K562 (cell line): ENCODE measurements around the gene CBY3. TPM values are rescaled to one million over a fixed set of nuclear protein-coding genes. Genes with fewer than 3 reads are reported as not detected.

Experiments used
- ATAC-seq: fragments of 200-7000 bp; cut with Tn5 transposase; 3 replicates; pipeline ENCODE4 v1.9.1; 2020; ENCODE audit warnings: moderate library complexity
- BruUV-seq: library from RNA; stranded (reverse); fragments of 400-500 nt; replicated peaks from 2 replicates; lab custom pipeline; 2021; lab: Mats Ljungman, UMichigan
- CTCF ChIA-PET: fragments of 300-600 bp; formaldehyde crosslinking; extraction: SDS; loops from one replicate; lab custom pipeline; 2021; ENCODE audit warnings: low intra/inter-chr PET ratio; lab: Yijun Ruan, JAX
- POLR2A ChIA-PET: fragments of 300-600, 350-650 bp; sonication (Branson Sonifier 250); formaldehyde crosslinking; extraction: SDS; loops from one replicate; lab custom pipeline; 2021; ENCODE audit warnings: antibody characterized with exemption, inconsistent platforms; lab: Yijun Ruan, JAX
- DNase-seq, 4 experiments: peaks; one replicate each; pipeline versions ENCODE4 v3.0.0 to v3.0.0-alpha.2; 2011 to 2018; ENCODE audit warnings: low spot score in 3 of 4, mixed read lengths in 3 of 4; ENCODE audit errors: extremely low read depth in 1 of 4
- FAIRE-seq: peaks from 2 replicates; lab custom pipeline; 2011; peaks lifted over from hg19 to GRCh38; lab: Jason Lieb, UNC
- H2AFZ ChIP-seq: 2 replicates; pipeline ENCODE4 v1.6.0; 2011; ENCODE audit warnings: low read depth, low read length, control low read depth, inconsistent platforms
- H3K27ac ChIP-seq: fragments of 200-600 bp; 3 replicates; pipeline ENCODE4 v1.8.0; 2011; ENCODE audit warnings: low read depth, mild to moderate bottlenecking, control low read depth, inconsistent platforms, low read length, moderate library complexity, mixed read lengths; ENCODE audit errors: extremely low read depth
- H3K27me3 ChIP-seq, 2 experiments: fragments of 300-600 bp in 1 of 2; 2 replicates in 1 of 2; 3 replicates in 1 of 2; pipeline versions ENCODE4 v1.6.0 to v1.8.0; 2011; ENCODE audit warnings: inconsistent platforms in 2 of 2, low read length in 2 of 2, mild to moderate bottlenecking in 1 of 2, mixed read lengths in 1 of 2, moderate library complexity in 1 of 2; ENCODE audit not compliant: control insufficient read depth in 2 of 2, insufficient read depth in 2 of 2
- H3K36me3 ChIP-seq: fragments of 300-600 bp; 3 replicates; pipeline ENCODE4 v1.8.0; 2011; ENCODE audit warnings: mild to moderate bottlenecking, low read length, inconsistent platforms; ENCODE audit not compliant: control insufficient read depth, insufficient read depth
- H3K4me1 ChIP-seq, 2 experiments: fragments of 200-600 bp in 1 of 2; replicated peaks in 1 of 2; 2 replicates in 1 of 2; 3 replicates in 1 of 2; pipeline versions ENCODE4 v1.5.1 to v1.8.0; 2011; ENCODE audit warnings: inconsistent platforms in 2 of 2, low read length in 2 of 2, mild to moderate bottlenecking in 1 of 2, mixed read lengths in 1 of 2, moderate library complexity in 1 of 2; ENCODE audit not compliant: control insufficient read depth in 2 of 2, insufficient read depth in 2 of 2
- H3K4me2 ChIP-seq: 2 replicates; pipeline ENCODE4 v1.6.1; 2011; ENCODE audit warnings: low read length, control low read depth, inconsistent platforms, mixed read lengths; ENCODE audit not compliant: insufficient read depth
- H3K4me3 ChIP-seq: fragments of 200-600 bp; sonication (generic), shearing (Covaris generic); 2 replicates; pipeline ENCODE4 v1.5.1; 2016; ENCODE audit warnings: control low read depth, inconsistent platforms
- H3K79me2 ChIP-seq: fragments of 200-600 bp; 3 replicates; pipeline ENCODE4 v1.8.0; 2011; ENCODE audit warnings: low read length, inconsistent platforms; ENCODE audit not compliant: control insufficient read depth, insufficient read depth
- H3K9ac ChIP-seq, 2 experiments: 2 replicates each; pipeline versions ENCODE4 v1.6.0 to v1.6.1; 2011; ENCODE audit warnings: low read depth in 2 of 2, low read length in 2 of 2, control low read depth in 1 of 2, inconsistent platforms in 1 of 2, mild to moderate bottlenecking in 1 of 2, mixed read lengths in 1 of 2; ENCODE audit not compliant: insufficient read depth in 1 of 2
- H3K9me1 ChIP-seq: one replicate; pipeline ENCODE4 v1.6.0; 2011; ENCODE audit warnings: inconsistent platforms, mild to moderate bottlenecking, low read length, moderate library complexity; ENCODE audit not compliant: control insufficient read depth, insufficient read depth
- H3K9me3 ChIP-seq: replicated peaks from 2 replicates; pipeline ENCODE4 v1.5.1; 2011; ENCODE audit warnings: low read depth, low read length, inconsistent platforms; ENCODE audit not compliant: control insufficient read depth, insufficient read depth
- H4K20me1 ChIP-seq: replicated peaks from 2 replicates; pipeline ENCODE4 v1.6.1; 2011; ENCODE audit warnings: low read length, inconsistent platforms, mixed read lengths; ENCODE audit not compliant: control insufficient read depth, insufficient read depth
- BRCA1 ChIP-seq, 2 experiments: fragments of 450-650 bp in 1 of 2; sonication (generic) in 1 of 2; formaldehyde crosslinking in 1 of 2; IDR thresholded peaks; 2 replicates each; pipeline versions ENCODE4 v1.5.0 to v1.6.1; 2017 to 2020; ENCODE audit warnings: mild to moderate bottlenecking in 1 of 2, missing genetic modification reagents in 1 of 2
- CBX8 ChIP-seq: fragments of 200-600 bp; sonication (generic); IDR thresholded peaks from 2 replicates; pipeline ENCODE4 v1.6.1; 2012; ENCODE audit warnings: borderline replicate concordance, mixed run types, low read depth, mild to moderate bottlenecking, moderate library complexity, mixed read lengths, low read length, control low read depth, inconsistent platforms; ENCODE audit not compliant: poor library complexity, severe bottlenecking; ENCODE audit errors: extremely low read depth
- E2F1 ChIP-seq: sonication (generic); formaldehyde crosslinking; IDR thresholded peaks from 2 replicates; pipeline ENCODE4 v1.8.1; 2023; ENCODE audit warnings: mild to moderate bottlenecking, missing genetic modification reagents, moderate library complexity
- GTF2A2 ChIP-seq: IDR thresholded peaks from 2 replicates; pipeline ENCODE4 v1.6.1; 2016; ENCODE audit warnings: mild to moderate bottlenecking, missing genetic modification characterization, missing compliant biosample characterization
- NR0B1 ChIP-seq: fragments of 450-650 bp; IDR thresholded peaks from one replicate; pipeline ENCODE4 v1.6.1; 2018; ENCODE audit warnings: mild to moderate bottlenecking, moderate library complexity; ENCODE audit not compliant: partially characterized antibody
- NR3C1 ChIP-seq: sonication (generic); formaldehyde crosslinking; IDR thresholded peaks from 2 replicates; pipeline ENCODE4 v1.8.1; 2022; ENCODE audit warnings: missing genetic modification reagents
- RCOR1 ChIP-seq, 2 experiments: IDR thresholded peaks; 2 replicates each; pipeline ENCODE4 v1.6.1; 2012; ENCODE audit warnings: low read depth in 2 of 2, low read length in 2 of 2, borderline replicate concordance in 1 of 2, improper control_type of control experiment in 1 of 2
- SPI1 ChIP-seq: IDR thresholded peaks from 2 replicates; pipeline ENCODE4 v1.6.1; 2011; ENCODE audit warnings: low read depth, low read length, control low read depth, borderline replicate concordance
- TAF7 ChIP-seq: fragments of 450-650 bp; IDR thresholded peaks from 2 replicates; pipeline ENCODE4 v1.6.1; 2016; ENCODE audit warnings: missing genetic modification characterization, missing compliant biosample characterization
- ZNF121 ChIP-seq: sonication (generic); formaldehyde crosslinking; conservative IDR thresholded peaks from 2 replicates; pipeline ENCODE4 v1.8.0; 2022; ENCODE audit warnings: missing genetic modification reagents
- WGBS: fragments of 100-300 bp; shearing (Covaris generic); methylation state at CpG from one replicate; pipeline ENCODE4 v1.1.6; 2016; ENCODE audit warnings: low coverage, mixed read lengths; ENCODE audit not compliant: insufficient coverage; ENCODE audit errors: missing lambda C conversion rate; 5-methylcytosine and 5-hydroxymethylcytosine counted together
- in situ Hi-C: fragments of 300-500 bp; cut with MboI; formaldehyde crosslinking; loops from 4 replicates; pipeline ENCODE4 v1.15.0; 2018; ENCODE audit warnings: inconsistent platforms, mixed read lengths
- intact Hi-C: fragments of 100-400 bp; cut with micrococcal nuclease; formaldehyde crosslinking; loops from 2 replicates; pipeline ENCODE4 v1.14.2; 2022
- polyA plus RNA-seq, 8 experiments: library from polyadenylated mRNA; depleted of rRNA in 4 of 8; stranded (reverse) in 5 of 8; unstranded in 3 of 8; fragments of >200 nt; fragmentation: Nextera tagmentation in 2 of 8; fragmentation: Illumina TruSeq in 1 of 8; extraction: Ambion mirVana in 2 of 8; extraction: Trizol in 1 of 8; gene quantifications; 2 replicates each; pipeline versions ENCODE4 v1.2.1 to v1.2.3, GENCODE V29; 2011 to 2014; ENCODE audit warnings: inconsistent platforms in 1 of 8, missing spikeins in 1 of 8
- total RNA-seq, 7 experiments: library from RNA; depleted of rRNA in 6 of 7; stranded (reverse); fragments of >200 nt in 6 of 7; fragmentation: Illumina TruSeq in 2 of 7; extraction: Trizol in 2 of 7; gene quantifications; 2 replicates each; pipeline versions ENCODE4 v1.2.1 to v1.2.3, GENCODE V29; 2011 to 2021; ENCODE audit warnings: low replicate concordance in 1 of 7

The CBY3 gene
- total and polyA plus RNA-seq, 9 of the 15 experiments (the other 6 are each of a cell fraction or from before 2014, with no cell fraction given) = not detected

GRCh38 chr5:179697108-179697507 lies 16.3 kb upstream of the CBY3 start:
- in situ Hi-C loops (no loop called here), intact Hi-C loops (no loop called here)
- H3K27ac ChIP-seq = peak overlapping the region; percentile 98
- no peaks in the 10 kb centered on the region for H3K9me1 ChIP-seq
- no peak overlapping the region for H2AFZ ChIP-seq
- peaks cover 5% of the 10 kb centered on the region; the same call in 1 of the 2 replicates for H4K20me1 ChIP-seq
- H3K9me3 ChIP-seq = no peaks in the 10 kb centered on the region
- no peak for ATAC-seq
- ChIA-PET POLR2A (interaction anchor here (0.6 to 2.0 kb wide), 6 partner anchors 15 to 202 kb away, joined by 3 to 5 read pairs (median 4); partner anchors contain the start of gene HNRNPH1), CTCF (no interaction called here)
- peak overlapping the region; percentile 88; the same call in 1 of the 2 replicates for H3K4me2 ChIP-seq
- BruUV-seq = no TSS peak
- H3K4me3 ChIP-seq = peak overlapping the region; percentile 86; the same call in 1 of the 2 replicates
- DNase-seq = no peak
- no peaks in the 10 kb centered on the region for H3K27me3 ChIP-seq
- H3K4me1 ChIP-seq = peaks cover 16 to 36% of the 10 kb centered on the region in 2 experiments
- no peak for TF ChIP-seq BRCA1 (IDR thresholded peaks at IDR 0.05)
- no peak for TF ChIP-seq BRCA1 (CRISPR knock-in tag; IDR thresholded peaks at IDR 0.05)
- TF ChIP-seq ZNF121 (CRISPR knock-in tag) = peak; percentile 62
- H3K36me3 ChIP-seq = peaks cover 12% of the 10 kb centered on the region; the same call in 2 of the 3 replicates
- peak overlapping the region; percentile 69 to 94; a peak in 3 of 4 replicates for H3K9ac ChIP-seq
- H3K79me2 ChIP-seq = peaks cover 48% of the 10 kb centered on the region
- WGBS = 75% methylated on average over 2 of the region's 2 CpGs
- no peak for FAIRE-seq

- ATAC-seq (no peak), FAIRE-seq (no peak), DNase-seq (no peak)
- no peak overlapping the region for H2AFZ ChIP-seq
- BruUV-seq = no TSS peak
- CTCF ChIA-PET = no interaction called here
- no peaks in the 10 kb centered on the region for H3K9me1 ChIP-seq
- WGBS = 73% methylated on average over 3 of the region's 3 CpGs
- POLR2A ChIA-PET = interaction anchor here (0.6 to 2.0 kb wide), 5 partner anchors 15 to 203 kb away, joined by 3 to 5 read pairs (median 4); partner anchors contain the start of gene HNRNPH1
- H3K36me3 ChIP-seq = peaks cover 7% of the 10 kb centered on the region; the same call in 2 of the 3 replicates
- H3K9ac ChIP-seq = no peak overlapping the region
- in situ Hi-C loops (no loop called here), intact Hi-C loops (no loop called here)
- H3K4me1 ChIP-seq = peaks cover 16 to 33% of the 10 kb centered on the region in 2 experiments
- H3K27ac ChIP-seq = peak overlapping the region; percentile 22; the same call in 1 of the 3 replicates
- no peak overlapping the region for H3K4me2 ChIP-seq
- H3K9me3 ChIP-seq = no peaks in the 10 kb centered on the region
- H3K4me3 ChIP-seq = no peak overlapping the region
- no peaks in the 10 kb centered on the region for H3K27me3 ChIP-seq
- H4K20me1 ChIP-seq = peaks cover 5% of the 10 kb centered on the region; the same call in 1 of the 2 replicates
- peaks cover 43% of the 10 kb centered on the region for H3K79me2 ChIP-seq
- 0 out of 2 replicates have a peak, but pooled peaks have one; percentile 47 for TF ChIP-seq SPI1
- no peak for TF ChIP-seq GTF2A2 (tag)
- TF ChIP-seq NR0B1 = no peak
- TF ChIP-seq RCOR1 (IDR thresholded peaks at IDR 0.05; ENCODE audit: borderline replicate concordance in 1 of 2, low read depth in 2 of 2, low read length in 2 of 2) = no peak
- TF ChIP-seq E2F1 = no peak
- TF ChIP-seq TAF7 (tag) = no peak
- TF ChIP-seq NR3C1 (CRISPR knock-in tag) = no peak
- TF ChIP-seq CBX8 = no peak
Measured at GRCh38 chr5:179696603-179697002, 15.8 kb upstream of the CBY3 start.
